Loucy (cell line): Measurements from ENCODE around the gene CRTAC1.

Source experiments
- H2AFZ ChIP-seq: fragments of 200-600 bp; sonication (generic); 2 replicates; pipeline ENCODE4 v1.6.0; 2016; ENCODE audit warnings: antibody characterized with exemption, mild to moderate bottlenecking, low read length, moderate library complexity
- H3F3A ChIP-seq: fragments of 200-600 bp; 2 replicates; pipeline ENCODE4 v1.6.0; 2016; ENCODE audit warnings: antibody characterized with exemption, low read depth, mild to moderate bottlenecking
- H3K27me3 ChIP-seq: fragments of 200-600 bp; sonication (generic); 2 replicates; pipeline ENCODE4 v1.6.1; 2014; ENCODE audit warnings: low read length, mild to moderate bottlenecking; ENCODE audit not compliant: insufficient read depth, poor library complexity, severe bottlenecking
- H3K36me3 ChIP-seq: fragments of 200-600 bp; sonication (generic); 2 replicates; pipeline ENCODE4 v1.6.1; 2016; ENCODE audit warnings: low read length; ENCODE audit not compliant: insufficient read depth
- H3K4me1 ChIP-seq: fragments of 200-600 bp; sonication (generic); 2 replicates; pipeline ENCODE4 v1.5.1; 2014; ENCODE audit warnings: low read length, mild to moderate bottlenecking; ENCODE audit not compliant: insufficient read depth, poor library complexity, severe bottlenecking
- H3K4me2 ChIP-seq: fragments of 200-600 bp; sonication (generic); 2 replicates; pipeline ENCODE4 v1.6.0; 2014; ENCODE audit warnings: antibody characterized with exemption, low read length, low read depth, mild to moderate bottlenecking; ENCODE audit not compliant: poor library complexity, severe bottlenecking
- H3K4me3 ChIP-seq: fragments of 200-600 bp; sonication (generic); 2 replicates; pipeline ENCODE4 v1.5.1; 2014; ENCODE audit warnings: low read length, mild to moderate bottlenecking, mixed read lengths; ENCODE audit not compliant: poor library complexity, severe bottlenecking
- H3K79me2 ChIP-seq: fragments of 200-600 bp; sonication (generic); 2 replicates; pipeline ENCODE4 v1.6.1; 2014; ENCODE audit warnings: low read length; ENCODE audit not compliant: insufficient read depth
- H3K9ac ChIP-seq: fragments of 200-600 bp; sonication (generic); 2 replicates; pipeline ENCODE4 v1.6.0; 2014; ENCODE audit warnings: mild to moderate bottlenecking, low read depth, low read length, moderate library complexity; ENCODE audit not compliant: poor library complexity, severe bottlenecking
- H3K9me2 ChIP-seq: fragments of 200-600 bp; sonication (generic); replicated peaks from 2 replicates; pipeline ENCODE4 v1.6.1; 2016; ENCODE audit warnings: low read depth, low read length, mixed read lengths
- H3K9me3 ChIP-seq: fragments of 200-600 bp; sonication (generic); 2 replicates; pipeline ENCODE4 v1.6.1; 2014; ENCODE audit warnings: mild to moderate bottlenecking, antibody characterized with exemption, low read length, low read depth; ENCODE audit not compliant: insufficient read depth
- H4K20me1 ChIP-seq: fragments of 200-600 bp; sonication (generic); 2 replicates; pipeline ENCODE4 v1.6.0; 2014; ENCODE audit warnings: antibody characterized with exemption, low read length, mild to moderate bottlenecking; ENCODE audit not compliant: insufficient read depth, poor library complexity, severe bottlenecking
- EZH2phosphoT487 ChIP-seq: fragments of 200-600 bp; IDR thresholded peaks from 2 replicates; pipeline ENCODE4 v1.6.1; 2018; ENCODE audit warnings: antibody characterized with exemption, mild to moderate bottlenecking, moderate library complexity, borderline replicate concordance
- TF ChIP-seq, protein P1 (sequence below): fragments of 200-600 bp; sonication (generic); conservative IDR thresholded peaks from 2 replicates; pipeline ENCODE4 v1.5.1; 2014; ENCODE audit warnings: mild to moderate bottlenecking, antibody characterized with exemption, low read length

Gene CRTAC1

DNA sequence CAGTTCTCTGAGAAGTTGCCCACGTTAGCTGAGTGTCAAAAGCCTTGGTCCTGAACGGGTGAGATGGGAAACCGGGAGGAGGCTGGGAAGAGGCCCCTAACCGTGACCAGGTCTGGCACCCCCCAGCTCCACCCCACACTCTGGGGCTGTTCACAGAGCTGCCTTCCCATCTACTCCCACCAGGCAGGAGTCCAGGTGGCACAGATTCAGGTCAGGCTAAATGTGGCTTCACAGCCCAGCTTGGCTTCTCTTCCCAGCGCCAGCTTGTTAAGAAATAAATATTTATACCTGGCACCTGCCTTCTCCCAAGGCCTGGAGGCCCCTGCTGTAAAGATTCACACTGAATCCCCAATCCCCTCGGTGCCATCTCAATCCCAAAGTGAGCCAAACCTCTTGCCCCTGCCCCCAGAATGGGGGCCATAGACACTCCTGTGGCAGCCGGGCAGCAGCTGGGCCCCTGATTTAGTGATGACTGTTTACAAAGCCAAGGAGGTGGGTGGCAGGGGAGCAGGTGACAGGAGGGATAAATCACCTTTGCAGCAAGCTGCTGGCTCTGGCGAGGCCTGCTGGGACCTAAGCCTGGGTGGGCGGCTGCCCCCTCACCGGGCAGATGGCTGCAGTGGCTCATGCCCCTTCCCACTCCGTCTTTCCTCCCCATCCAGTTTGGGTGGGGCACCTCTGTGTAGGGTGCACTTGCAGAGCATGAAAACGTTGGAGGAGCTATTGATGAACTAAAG, 108.2 kb downstream of the CRTAC1 start:
- no peak overlapping the region for H3K4me3 ChIP-seq
- no peaks in the 10 kb centered on the region for H3K27me3 ChIP-seq
- no peaks in the 10 kb centered on the region for H3K36me3 ChIP-seq
- H2AFZ ChIP-seq, result no peak overlapping the region
- no peak overlapping the region for H3K9ac ChIP-seq
- H3K4me2 ChIP-seq, result no peak overlapping the region
- H3K9me2 ChIP-seq, result no peaks in the 10 kb centered on the region
- H3K4me1 ChIP-seq, result no peaks in the 10 kb centered on the region
- no peaks in the 10 kb centered on the region for H3F3A ChIP-seq
- no peaks in the 10 kb centered on the region for H3K9me3 ChIP-seq
- H4K20me1 ChIP-seq, result no peaks in the 10 kb centered on the region
- H3K79me2 ChIP-seq, result no peaks in the 10 kb centered on the region
- TF ChIP-seq, protein P1, sequence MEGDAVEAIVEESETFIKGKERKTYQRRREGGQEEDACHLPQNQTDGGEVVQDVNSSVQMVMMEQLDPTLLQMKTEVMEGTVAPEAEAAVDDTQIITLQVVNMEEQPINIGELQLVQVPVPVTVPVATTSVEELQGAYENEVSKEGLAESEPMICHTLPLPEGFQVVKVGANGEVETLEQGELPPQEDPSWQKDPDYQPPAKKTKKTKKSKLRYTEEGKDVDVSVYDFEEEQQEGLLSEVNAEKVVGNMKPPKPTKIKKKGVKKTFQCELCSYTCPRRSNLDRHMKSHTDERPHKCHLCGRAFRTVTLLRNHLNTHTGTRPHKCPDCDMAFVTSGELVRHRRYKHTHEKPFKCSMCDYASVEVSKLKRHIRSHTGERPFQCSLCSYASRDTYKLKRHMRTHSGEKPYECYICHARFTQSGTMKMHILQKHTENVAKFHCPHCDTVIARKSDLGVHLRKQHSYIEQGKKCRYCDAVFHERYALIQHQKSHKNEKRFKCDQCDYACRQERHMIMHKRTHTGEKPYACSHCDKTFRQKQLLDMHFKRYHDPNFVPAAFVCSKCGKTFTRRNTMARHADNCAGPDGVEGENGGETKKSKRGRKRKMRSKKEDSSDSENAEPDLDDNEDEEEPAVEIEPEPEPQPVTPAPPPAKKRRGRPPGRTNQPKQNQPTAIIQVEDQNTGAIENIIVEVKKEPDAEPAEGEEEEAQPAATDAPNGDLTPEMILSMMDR, result no peak
- no peak for TF ChIP-seq EZH2phosphoT487

DNA sequence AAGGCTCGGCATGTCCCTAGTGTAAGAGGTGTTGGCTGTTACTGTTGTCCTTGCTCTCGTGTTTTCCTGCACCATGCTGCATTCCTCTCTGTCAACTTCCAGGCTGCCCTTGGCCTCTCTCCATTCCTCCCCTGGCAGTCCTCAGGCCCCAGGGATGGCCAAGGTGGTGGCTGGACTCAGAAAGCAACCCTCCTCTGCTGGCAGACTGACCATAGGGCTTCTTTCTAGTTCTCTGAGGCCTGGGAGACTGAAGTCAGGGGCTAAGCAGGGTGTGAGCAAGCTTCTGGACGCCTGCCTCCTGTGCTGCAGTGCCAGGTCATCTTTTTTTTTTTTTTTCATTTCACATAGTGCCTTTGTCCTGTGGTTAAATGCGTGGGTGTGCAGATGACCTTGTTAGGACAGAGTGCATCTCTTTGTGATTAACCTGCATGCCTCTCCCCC, 108.8 kb downstream of the CRTAC1 start:
- H3K4me3 ChIP-seq, result no peak overlapping the region
- TF ChIP-seq EZH2phosphoT487, result no peak
- TF ChIP-seq, protein P1, result no peak
- no peaks in the 10 kb centered on the region for H4K20me1 ChIP-seq
- H3F3A ChIP-seq, result no peaks in the 10 kb centered on the region
- no peaks in the 10 kb centered on the region for H3K9me2 ChIP-seq
- H2AFZ ChIP-seq, result no peak overlapping the region
- no peaks in the 10 kb centered on the region for H3K79me2 ChIP-seq
- H3K36me3 ChIP-seq, result no peaks in the 10 kb centered on the region
- no peaks in the 10 kb centered on the region for H3K27me3 ChIP-seq
- H3K4me2 ChIP-seq, result no peak overlapping the region
- no peak overlapping the region for H3K9ac ChIP-seq
- H3K9me3 ChIP-seq, result no peaks in the 10 kb centered on the region
- no peaks in the 10 kb centered on the region for H3K4me1 ChIP-seq

DNA sequence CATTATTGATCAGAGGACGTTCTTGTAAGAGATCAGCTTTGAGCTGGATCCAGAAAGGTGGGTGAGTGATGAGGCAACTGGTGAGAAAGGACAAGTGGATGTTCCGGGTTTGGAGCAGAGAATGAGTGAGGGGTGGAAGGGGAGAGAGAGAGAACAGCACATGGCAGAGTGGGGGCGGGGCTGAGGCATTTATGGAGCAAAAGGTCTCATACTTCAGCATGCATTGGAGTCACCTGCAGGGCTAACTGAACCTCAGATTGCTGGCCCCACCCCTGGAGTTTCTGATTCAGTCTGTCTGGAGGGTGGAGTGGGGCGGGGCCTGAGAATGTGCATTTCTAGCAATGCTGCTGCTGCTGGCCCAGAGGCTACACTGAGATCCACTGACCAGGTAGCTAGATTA, 109.6 kb downstream of the CRTAC1 start:
- H3F3A ChIP-seq, result no peaks in the 10 kb centered on the region
- no peak overlapping the region for H3K4me3 ChIP-seq
- no peaks in the 10 kb centered on the region for H3K27me3 ChIP-seq
- H3K9me2 ChIP-seq, result no peaks in the 10 kb centered on the region
- TF ChIP-seq EZH2phosphoT487, result no peak
- TF ChIP-seq, protein P1, result no peak
- no peaks in the 10 kb centered on the region for H3K4me1 ChIP-seq
- no peaks in the 10 kb centered on the region for H3K36me3 ChIP-seq
- H2AFZ ChIP-seq, result no peak overlapping the region
- H3K9me3 ChIP-seq, result no peaks in the 10 kb centered on the region
- no peak overlapping the region for H3K9ac ChIP-seq
- no peak overlapping the region for H3K4me2 ChIP-seq
- H4K20me1 ChIP-seq, result no peaks in the 10 kb centered on the region
- no peaks in the 10 kb centered on the region for H3K79me2 ChIP-seq
